Stimulated activated CD8-positive, alpha-beta memory T cell treated with anti-CD3 and anti-CD28 coated beads, Interleukin-15, amount 100 ng/mL, for 1 hour (primary cell): ENCODE data around the gene BTBD8.
"Not testable (repeated sequence)": the region's sequence is repeated elsewhere in the genome, so short reads cannot be mapped to it uniquely, and the experiment has no call there.

Experiments
- DNase-seq: peaks from one replicate; pipeline ENCODE4 v3.0.0-alpha.2; 2020; ENCODE audit warnings: low read depth

Gene BTBD8

GRCh38 chr1:92080128-92080985, at the start of gene BTBD8:
TSS of gene BTBD8 (plus strand) at chr1:92080345. CDS start at chr1:92080572, 227 bp downstream.
- DNase-seq: peak; percentile 78

GRCh38 chr1:92030656-92031107, 49.5 kb upstream of the BTBD8 start:
- no peak for DNase-seq

GRCh38 chr1:92031281-92032110, 48.6 kb upstream of the BTBD8 start:
- no peak for DNase-seq

GRCh38 chr1:92037400-92037799, 42.7 kb upstream of the BTBD8 start:
- no peak for DNase-seq

- DNase-seq: no peak
These were observed 41.3 kb upstream of the BTBD8 start for GRCh38 chr1:92038695-92039346.

GRCh38 chr1:92040971-92041370, 39.2 kb upstream of the BTBD8 start:
- DNase-seq: no peak

GRCh38 chr1:92043621-92044020, 36.5 kb upstream of the BTBD8 start:
- no peak for DNase-seq

- DNase-seq: no peak
These were observed 34.2 kb upstream of the BTBD8 start for GRCh38 chr1:92045766-92046495.

- DNase-seq: no peak
These were observed 28.2 kb upstream of the BTBD8 start for GRCh38 chr1:92051948-92052347.

GRCh38 chr1:92065042-92065441, 15.1 kb upstream of the BTBD8 start:
- DNase-seq: no peak

- DNase-seq: no peak
These were observed 13.8 kb upstream of the BTBD8 start for GRCh38 chr1:92066321-92066720.

- DNase-seq: no peak
These were observed 9.3 kb upstream of the BTBD8 start for GRCh38 chr1:92070892-92071291.

GRCh38 chr1:92074446-92074845, 5.7 kb upstream of the BTBD8 start:
- DNase-seq: not testable (repeated sequence)

- DNase-seq: no peak
These were observed 4.8 kb upstream of the BTBD8 start, which contains the start of gene SETSIP for GRCh38 chr1:92075311-92075710. TSS of gene SETSIP (minus strand) at chr1:92075411. CDS start at chr1:92075411, 0 bp downstream.

GRCh38 chr1:92076363-92076762, 3.8 kb upstream of the BTBD8 start:
- no peak for DNase-seq

GRCh38 chr1:92078077-92078476, 2.1 kb upstream of the BTBD8 start:
- not testable (repeated sequence) for DNase-seq

- no peak for DNase-seq
These were observed 704 bp upstream of the BTBD8 start for GRCh38 chr1:92079441-92079840.

- DNase-seq: no peak
These were observed 886 bp downstream of the BTBD8 start for GRCh38 chr1:92081031-92081430.

- no peak for DNase-seq
These were observed 4.5 kb downstream of the BTBD8 start for GRCh38 chr1:92084651-92085050.

- no peak for DNase-seq
These were observed 5.6 kb downstream of the BTBD8 start for GRCh38 chr1:92085727-92086126.

GRCh38 chr1:92087542-92087941, 7.4 kb downstream of the BTBD8 start:
- DNase-seq: no peak

- DNase-seq: no peak
These were observed 11.5 kb downstream of the BTBD8 start for GRCh38 chr1:92091625-92092024.
